K562 (cell line): ENCODE measurements around the gene CARD11. TPM values are rescaled to one million over a fixed set of nuclear protein-coding genes. Genes with fewer than 3 reads are reported as not detected.

Experiments used
- ATAC-seq: fragments of 200-7000 bp; cut with Tn5 transposase; 3 replicates; pipeline ENCODE4 v1.9.1; 2020; ENCODE audit warnings: moderate library complexity
- BruUV-seq: library from RNA; stranded (reverse); fragments of 400-500 nt; replicated peaks from 2 replicates; lab custom pipeline; 2021; lab: Mats Ljungman, UMichigan
- CTCF ChIA-PET: fragments of 300-600 bp; formaldehyde crosslinking; extraction: SDS; loops from one replicate; lab custom pipeline; 2021; ENCODE audit warnings: low intra/inter-chr PET ratio; lab: Yijun Ruan, JAX
- POLR2A ChIA-PET: fragments of 300-600, 350-650 bp; sonication (Branson Sonifier 250); formaldehyde crosslinking; extraction: SDS; loops from one replicate; lab custom pipeline; 2021; ENCODE audit warnings: antibody characterized with exemption, inconsistent platforms; lab: Yijun Ruan, JAX
- DNase-seq, 4 experiments: peaks; one replicate each; pipeline versions ENCODE4 v3.0.0 to v3.0.0-alpha.2; 2011 to 2018; ENCODE audit warnings: low spot score in 3 of 4, mixed read lengths in 3 of 4; ENCODE audit errors: extremely low read depth in 1 of 4
- FAIRE-seq: peaks from 2 replicates; lab custom pipeline; 2011; peaks lifted over from hg19 to GRCh38; lab: Jason Lieb, UNC
- H2AFZ ChIP-seq: 2 replicates; pipeline ENCODE4 v1.6.0; 2011; ENCODE audit warnings: low read depth, low read length, control low read depth, inconsistent platforms
- H3K27ac ChIP-seq: fragments of 200-600 bp; 3 replicates; pipeline ENCODE4 v1.8.0; 2011; ENCODE audit warnings: low read depth, mild to moderate bottlenecking, control low read depth, inconsistent platforms, low read length, moderate library complexity, mixed read lengths; ENCODE audit errors: extremely low read depth
- H3K27me3 ChIP-seq, 2 experiments: fragments of 300-600 bp in 1 of 2; 2 replicates in 1 of 2; 3 replicates in 1 of 2; pipeline versions ENCODE4 v1.6.0 to v1.8.0; 2011; ENCODE audit warnings: inconsistent platforms in 2 of 2, low read length in 2 of 2, mild to moderate bottlenecking in 1 of 2, mixed read lengths in 1 of 2, moderate library complexity in 1 of 2; ENCODE audit not compliant: control insufficient read depth in 2 of 2, insufficient read depth in 2 of 2
- H3K36me3 ChIP-seq: fragments of 300-600 bp; 3 replicates; pipeline ENCODE4 v1.8.0; 2011; ENCODE audit warnings: mild to moderate bottlenecking, low read length, inconsistent platforms; ENCODE audit not compliant: control insufficient read depth, insufficient read depth
- H3K4me1 ChIP-seq, 2 experiments: fragments of 200-600 bp in 1 of 2; replicated peaks in 1 of 2; 2 replicates in 1 of 2; 3 replicates in 1 of 2; pipeline versions ENCODE4 v1.5.1 to v1.8.0; 2011; ENCODE audit warnings: inconsistent platforms in 2 of 2, low read length in 2 of 2, mild to moderate bottlenecking in 1 of 2, mixed read lengths in 1 of 2, moderate library complexity in 1 of 2; ENCODE audit not compliant: control insufficient read depth in 2 of 2, insufficient read depth in 2 of 2
- H3K4me2 ChIP-seq: 2 replicates; pipeline ENCODE4 v1.6.1; 2011; ENCODE audit warnings: low read length, control low read depth, inconsistent platforms, mixed read lengths; ENCODE audit not compliant: insufficient read depth
- H3K4me3 ChIP-seq: fragments of 200-600 bp; sonication (generic), shearing (Covaris generic); 2 replicates; pipeline ENCODE4 v1.5.1; 2016; ENCODE audit warnings: control low read depth, inconsistent platforms
- H3K79me2 ChIP-seq: fragments of 200-600 bp; 3 replicates; pipeline ENCODE4 v1.8.0; 2011; ENCODE audit warnings: low read length, inconsistent platforms; ENCODE audit not compliant: control insufficient read depth, insufficient read depth
- H3K9ac ChIP-seq, 2 experiments: 2 replicates each; pipeline versions ENCODE4 v1.6.0 to v1.6.1; 2011; ENCODE audit warnings: low read depth in 2 of 2, low read length in 2 of 2, control low read depth in 1 of 2, inconsistent platforms in 1 of 2, mild to moderate bottlenecking in 1 of 2, mixed read lengths in 1 of 2; ENCODE audit not compliant: insufficient read depth in 1 of 2
- H3K9me1 ChIP-seq: one replicate; pipeline ENCODE4 v1.6.0; 2011; ENCODE audit warnings: inconsistent platforms, mild to moderate bottlenecking, low read length, moderate library complexity; ENCODE audit not compliant: control insufficient read depth, insufficient read depth
- H3K9me3 ChIP-seq: replicated peaks from 2 replicates; pipeline ENCODE4 v1.5.1; 2011; ENCODE audit warnings: low read depth, low read length, inconsistent platforms; ENCODE audit not compliant: control insufficient read depth, insufficient read depth
- H4K20me1 ChIP-seq: replicated peaks from 2 replicates; pipeline ENCODE4 v1.6.1; 2011; ENCODE audit warnings: low read length, inconsistent platforms, mixed read lengths; ENCODE audit not compliant: control insufficient read depth, insufficient read depth
- BRF2 ChIP-seq: IDR thresholded peaks from 3 replicates; pipeline ENCODE4 v1.6.1; 2011; ENCODE audit warnings: borderline replicate concordance, mild to moderate bottlenecking; ENCODE audit not compliant: insufficient read length, insufficient read depth
- E2F3 ChIP-seq: fragments of 250-450 bp; sonication (Bioruptor Pico); IDR thresholded peaks from 2 replicates; pipeline ENCODE4 v1.4.0; 2020; ENCODE audit warnings: mild to moderate bottlenecking
- HDAC3 ChIP-seq: fragments of 450-650 bp; IDR thresholded peaks from 2 replicates; pipeline ENCODE4 v1.6.1; 2018; ENCODE audit warnings: borderline replicate concordance, mild to moderate bottlenecking, moderate library complexity; ENCODE audit not compliant: partially characterized antibody
- POLR2B ChIP-seq: fragments of 450-650 bp; IDR thresholded peaks from 2 replicates; pipeline ENCODE4 v1.6.1; 2018; ENCODE audit warnings: low read depth; ENCODE audit not compliant: partially characterized antibody
- POLR2H ChIP-seq: IDR thresholded peaks from 2 replicates; pipeline ENCODE4 v1.6.1; 2016; ENCODE audit warnings: missing genetic modification characterization, low read depth, mild to moderate bottlenecking, control low read depth, missing compliant biosample characterization, moderate library complexity
- ZFX ChIP-seq: sonication (generic); formaldehyde crosslinking; IDR thresholded peaks from 2 replicates; pipeline ENCODE4 v1.8.0; 2022; ENCODE audit warnings: mild to moderate bottlenecking, missing genetic modification reagents, moderate library complexity
- WGBS: fragments of 100-300 bp; shearing (Covaris generic); methylation state at CpG from one replicate; pipeline ENCODE4 v1.1.6; 2016; ENCODE audit warnings: low coverage, mixed read lengths; ENCODE audit not compliant: insufficient coverage; ENCODE audit errors: missing lambda C conversion rate; 5-methylcytosine and 5-hydroxymethylcytosine counted together
- in situ Hi-C: fragments of 300-500 bp; cut with MboI; formaldehyde crosslinking; loops from 4 replicates; pipeline ENCODE4 v1.15.0; 2018; ENCODE audit warnings: inconsistent platforms, mixed read lengths
- intact Hi-C: fragments of 100-400 bp; cut with micrococcal nuclease; formaldehyde crosslinking; loops from 2 replicates; pipeline ENCODE4 v1.14.2; 2022
- polyA plus RNA-seq, 8 experiments: library from polyadenylated mRNA; depleted of rRNA in 4 of 8; stranded (reverse) in 5 of 8; unstranded in 3 of 8; fragments of >200 nt; fragmentation: Nextera tagmentation in 2 of 8; fragmentation: Illumina TruSeq in 1 of 8; extraction: Ambion mirVana in 2 of 8; extraction: Trizol in 1 of 8; gene quantifications; 2 replicates each; pipeline versions ENCODE4 v1.2.1 to v1.2.3, GENCODE V29; 2011 to 2014; ENCODE audit warnings: inconsistent platforms in 1 of 8, missing spikeins in 1 of 8
- total RNA-seq, 7 experiments: library from RNA; depleted of rRNA in 6 of 7; stranded (reverse); fragments of >200 nt in 6 of 7; fragmentation: Illumina TruSeq in 2 of 7; extraction: Trizol in 2 of 7; gene quantifications; 2 replicates each; pipeline versions ENCODE4 v1.2.1 to v1.2.3, GENCODE V29; 2011 to 2021; ENCODE audit warnings: low replicate concordance in 1 of 7
- TF ChIP-seq, protein P1 (sequence below): IDR thresholded peaks from 3 replicates; pipeline ENCODE4 v1.6.1; 2011; ENCODE audit warnings: borderline replicate concordance, mild to moderate bottlenecking, moderate library complexity; ENCODE audit not compliant: insufficient read length; ENCODE audit errors: extremely low read depth
- TF ChIP-seq, protein P2 (sequence below): sonication (generic); formaldehyde crosslinking; IDR thresholded peaks from 2 replicates; pipeline ENCODE4 v1.5.0; 2020; ENCODE audit warnings: missing genetic modification reagents

Gene CARD11
- total and polyA plus RNA-seq, 9 of the 15 experiments (the other 6 are each of a cell fraction or from before 2014, with no cell fraction given): 0.07 to 12.8 (median 5.7) TPM

- Histone ChIP-seq H3K36me3 (no peaks in the 10 kb centered on the region), H3K9me3 (no peaks in the 10 kb centered on the region), H3K9ac (no peak overlapping the region), H3K27me3 (no peaks in the 10 kb centered on the region), H3K4me3 (no peak overlapping the region), H3K4me2 (no peak overlapping the region), H3K27ac (no peak overlapping the region), H3K9me1 (no peaks in the 10 kb centered on the region), H2AFZ (no peak overlapping the region), H4K20me1 (no peaks in the 10 kb centered on the region), H3K79me2 (no peaks in the 10 kb centered on the region), H3K4me1 (0 out of 5 replicates have a peak, but pooled peaks cover 0 to 4% of the 10 kb centered on the region in 2 experiments)
- ChIA-PET CTCF (no interaction called here), POLR2A (interaction anchor here (0.7 to 1.8 kb wide), 3 partner anchors 10 to 933 kb away, joined by 3 to 4 read pairs (median 3); no protein-coding TSS in a partner anchor)
- no peak for TF ChIP-seq HDAC3
- no peak for TF ChIP-seq BRF2
- TF ChIP-seq, protein P1, sequence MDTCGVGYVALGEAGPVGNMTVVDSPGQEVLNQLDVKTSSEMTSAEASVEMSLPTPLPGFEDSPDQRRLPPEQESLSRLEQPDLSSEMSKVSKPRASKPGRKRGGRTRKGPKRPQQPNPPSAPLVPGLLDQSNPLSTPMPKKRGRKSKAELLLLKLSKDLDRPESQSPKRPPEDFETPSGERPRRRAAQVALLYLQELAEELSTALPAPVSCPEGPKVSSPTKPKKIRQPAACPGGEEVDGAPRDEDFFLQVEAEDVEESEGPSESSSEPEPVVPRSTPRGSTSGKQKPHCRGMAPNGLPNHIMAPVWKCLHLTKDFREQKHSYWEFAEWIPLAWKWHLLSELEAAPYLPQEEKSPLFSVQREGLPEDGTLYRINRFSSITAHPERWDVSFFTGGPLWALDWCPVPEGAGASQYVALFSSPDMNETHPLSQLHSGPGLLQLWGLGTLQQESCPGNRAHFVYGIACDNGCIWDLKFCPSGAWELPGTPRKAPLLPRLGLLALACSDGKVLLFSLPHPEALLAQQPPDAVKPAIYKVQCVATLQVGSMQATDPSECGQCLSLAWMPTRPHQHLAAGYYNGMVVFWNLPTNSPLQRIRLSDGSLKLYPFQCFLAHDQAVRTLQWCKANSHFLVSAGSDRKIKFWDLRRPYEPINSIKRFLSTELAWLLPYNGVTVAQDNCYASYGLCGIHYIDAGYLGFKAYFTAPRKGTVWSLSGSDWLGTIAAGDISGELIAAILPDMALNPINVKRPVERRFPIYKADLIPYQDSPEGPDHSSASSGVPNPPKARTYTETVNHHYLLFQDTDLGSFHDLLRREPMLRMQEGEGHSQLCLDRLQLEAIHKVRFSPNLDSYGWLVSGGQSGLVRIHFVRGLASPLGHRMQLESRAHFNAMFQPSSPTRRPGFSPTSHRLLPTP: no peak
- TF ChIP-seq, protein P2, sequence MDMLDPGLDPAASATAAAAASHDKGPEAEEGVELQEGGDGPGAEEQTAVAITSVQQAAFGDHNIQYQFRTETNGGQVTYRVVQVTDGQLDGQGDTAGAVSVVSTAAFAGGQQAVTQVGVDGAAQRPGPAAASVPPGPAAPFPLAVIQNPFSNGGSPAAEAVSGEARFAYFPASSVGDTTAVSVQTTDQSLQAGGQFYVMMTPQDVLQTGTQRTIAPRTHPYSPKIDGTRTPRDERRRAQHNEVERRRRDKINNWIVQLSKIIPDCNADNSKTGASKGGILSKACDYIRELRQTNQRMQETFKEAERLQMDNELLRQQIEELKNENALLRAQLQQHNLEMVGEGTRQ (CRISPR knock-in tag): no peak
- TF ChIP-seq ZFX (CRISPR knock-in tag): no peak
- no peak for TF ChIP-seq POLR2B
- TF ChIP-seq POLR2H: no peak
- no peak for TF ChIP-seq E2F3 (CRISPR knock-in tag)
- FAIRE-seq: no peak
- in situ Hi-C loops: no loop called here
- intact Hi-C loops: no loop called here
- ATAC-seq: no peak
- no peak for DNase-seq
- no TSS peak for BruUV-seq
- WGBS: 62% methylated on average over 6 of the region's 6 CpGs
Measured at GRCh38 chr7:3007696-3008095, 36.0 kb downstream of the CARD11 start.
